Activated CD4-positive, alpha-beta T cell treated with anti-CD3 and anti-CD28 coated beads for 48 hours (primary cell): ENCODE results near the gene COQ10B.
A peak's percentile ranks its signal among the peaks of the same experiment; 100 is the strongest.

Experiments
- DNase-seq: peaks from one replicate; pipeline ENCODE4 v3.0.0-alpha.2; 2020

COQ10B gene

DNA sequence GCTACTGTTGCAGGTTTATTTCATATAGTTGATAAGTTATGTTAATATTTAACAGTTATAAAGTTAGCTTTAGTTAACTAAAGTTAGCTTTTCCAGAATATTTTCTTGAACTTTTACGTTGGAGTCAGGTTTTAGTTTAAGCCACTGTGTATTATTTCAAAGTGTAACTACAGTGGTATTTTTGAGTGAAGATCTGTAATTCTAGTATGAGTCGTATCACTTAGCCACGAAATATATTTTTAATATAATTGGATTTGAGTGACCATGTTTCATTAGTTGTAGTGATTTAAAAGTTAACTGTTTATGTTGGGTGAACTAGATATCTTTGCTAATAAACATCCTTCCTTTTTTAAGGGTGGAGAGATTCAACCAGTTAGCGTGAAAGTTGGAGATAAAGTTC is 49.3 kb downstream of the COQ10B start:
- no peak for DNase-seq

DNA sequence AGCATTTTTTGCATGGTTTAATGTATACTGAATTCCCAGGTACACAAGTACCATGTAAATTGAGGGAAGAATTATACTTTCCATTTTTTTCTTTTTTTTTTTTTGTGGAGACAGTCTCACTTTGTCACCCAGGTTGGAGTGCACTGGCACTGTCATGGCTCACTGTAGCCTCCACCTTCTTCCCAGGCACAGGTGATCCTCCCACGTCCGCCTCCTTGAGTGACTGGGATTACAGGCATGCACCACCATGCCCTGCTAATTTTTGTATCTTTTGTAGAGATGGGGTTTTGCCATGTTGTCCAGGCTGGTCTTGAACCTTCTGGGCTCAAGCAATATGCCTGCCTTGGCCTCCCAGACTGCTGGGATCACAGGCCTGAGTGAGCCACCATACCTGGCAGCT is 50.6 kb downstream of the COQ10B start:
- DNase-seq: no peak

DNA sequence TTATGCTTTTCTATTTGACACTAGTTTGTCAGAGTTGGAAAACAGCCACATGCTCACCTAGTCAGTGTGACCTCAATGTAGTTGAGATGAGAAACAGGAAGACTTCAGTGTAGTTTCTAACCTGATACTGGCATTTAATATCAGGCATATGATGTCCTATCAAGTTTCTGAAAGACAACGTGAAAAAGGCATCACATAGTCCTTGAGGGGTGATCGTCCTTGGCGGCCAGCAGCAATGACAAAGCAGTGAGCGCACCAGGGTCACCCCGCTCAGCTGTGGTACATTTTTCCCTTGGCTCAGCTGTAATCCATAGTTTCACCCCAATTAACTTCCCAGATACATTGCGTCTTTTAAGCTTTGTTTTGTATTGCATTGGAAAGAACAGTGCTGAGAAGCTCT is 51.2 kb downstream of the COQ10B start:
- no peak for DNase-seq

DNA sequence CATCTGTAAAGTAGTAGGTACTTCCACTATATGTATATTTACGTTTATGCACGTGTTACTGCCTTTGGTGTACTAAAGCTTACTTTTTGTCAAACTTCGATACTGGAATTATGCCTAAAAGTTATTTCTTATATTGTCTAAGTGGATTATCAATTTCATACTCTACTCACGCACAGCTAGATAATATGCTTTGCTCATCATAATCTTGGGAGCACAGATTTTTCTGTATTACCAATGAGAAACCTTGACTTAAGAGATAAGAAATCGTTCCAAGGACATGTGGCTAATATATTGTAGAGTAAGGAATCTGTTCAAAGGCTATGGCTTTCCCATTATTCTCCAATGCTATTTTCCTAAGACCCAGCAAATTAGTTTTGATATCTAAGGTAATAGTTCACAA is 53.3 kb downstream of the COQ10B start:
- no peak for DNase-seq

DNA sequence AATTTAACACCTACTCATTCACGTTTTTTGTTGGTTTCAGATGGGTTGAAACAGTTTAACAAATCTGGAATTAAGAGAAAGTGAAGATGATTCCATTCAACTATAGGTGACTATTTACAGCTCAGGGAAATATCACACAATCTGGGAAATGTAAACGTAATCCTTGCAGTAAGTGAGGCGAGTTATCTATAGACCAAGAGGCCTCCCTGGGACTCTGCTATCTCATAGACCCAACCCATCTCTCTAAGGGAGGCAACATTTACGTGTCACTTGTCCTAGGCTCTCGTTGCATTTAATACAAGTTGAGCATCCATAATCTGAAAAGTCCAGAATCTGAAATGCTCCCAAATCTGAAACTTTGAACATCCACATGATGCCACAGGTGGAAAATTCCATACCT is 60.6 kb downstream of the COQ10B start:
- DNase-seq: no peak

DNA sequence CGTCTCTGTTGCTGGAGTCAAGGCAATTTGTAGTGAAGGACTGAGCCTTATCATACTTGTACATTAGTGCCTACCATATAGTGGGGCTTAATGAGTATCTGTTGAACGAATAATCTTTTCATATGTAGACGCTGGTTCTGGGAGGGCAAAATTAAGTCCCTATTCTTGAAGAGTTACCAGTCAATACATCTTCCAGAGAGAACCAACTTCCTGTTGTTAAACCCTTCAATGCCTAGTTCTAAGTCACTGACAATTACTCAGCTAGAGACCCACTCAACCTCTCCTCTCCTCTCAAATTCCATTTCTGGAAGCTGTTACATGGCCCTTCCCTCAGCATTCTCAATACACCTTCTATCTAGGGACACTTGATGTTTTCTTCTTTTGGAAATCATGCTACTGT is 61.4 kb downstream of the COQ10B start:
- no peak for DNase-seq

DNA sequence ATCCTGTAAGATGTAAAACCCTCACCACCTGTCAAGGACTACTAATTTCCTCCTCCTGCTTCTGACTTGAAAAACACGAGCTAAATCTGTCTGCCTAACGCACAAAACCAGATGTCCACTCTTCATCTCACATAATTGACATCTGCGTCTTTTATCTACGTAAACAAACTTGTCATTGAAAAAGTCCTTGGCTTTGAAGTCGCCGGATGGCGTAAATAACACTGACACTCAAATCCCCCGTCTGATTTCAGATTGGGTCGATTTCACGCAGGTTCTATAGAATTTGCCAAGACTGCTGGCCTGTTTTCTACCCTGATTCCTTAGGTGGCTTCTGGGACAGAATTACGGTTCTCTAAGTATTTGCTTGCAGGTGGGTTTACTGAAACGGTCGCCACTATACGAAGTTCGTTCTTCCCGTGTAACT is 62.0 kb downstream of the COQ10B start:
- DNase-seq: no peak

DNA sequence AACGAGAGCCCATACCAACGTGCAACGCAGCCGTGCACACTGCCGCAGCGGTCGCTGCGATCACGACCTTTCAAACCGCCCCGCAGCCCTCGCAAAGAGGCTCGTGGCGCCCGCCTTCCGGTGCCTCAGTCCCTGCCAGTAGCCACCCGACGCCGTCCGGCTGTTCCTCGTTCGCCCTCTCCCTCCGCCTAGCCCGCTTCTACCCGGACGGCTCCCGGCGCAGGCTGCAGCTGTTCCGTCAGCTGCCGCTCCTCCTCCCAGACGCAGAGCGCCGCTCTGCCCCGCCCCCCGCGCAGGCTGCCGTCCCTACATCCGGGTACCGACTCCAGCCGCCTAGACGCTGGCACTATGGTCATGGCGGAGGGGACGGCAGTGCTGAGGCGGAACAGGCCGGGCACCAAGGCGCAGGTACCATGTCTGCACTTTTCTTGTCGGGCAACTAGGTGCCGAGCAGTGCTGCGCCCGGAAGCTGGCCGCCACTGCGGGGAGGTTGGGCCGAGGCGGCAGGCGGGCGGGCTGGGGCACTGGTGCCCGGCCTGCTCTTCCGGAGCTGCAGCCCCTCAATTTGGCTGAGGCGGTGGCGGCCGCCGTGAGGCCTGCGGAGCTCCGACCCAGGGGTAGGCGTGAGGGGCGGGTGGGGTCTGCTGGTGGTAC is 62.5 kb downstream of the COQ10B start, which contains the start of gene MOB4:
MOB4 (plus strand) TSS at position 328 of the 654 bp plus-strand sequence; CDS start at position 349, 21 bp downstream.
- peak; percentile 95 for DNase-seq

DNA sequence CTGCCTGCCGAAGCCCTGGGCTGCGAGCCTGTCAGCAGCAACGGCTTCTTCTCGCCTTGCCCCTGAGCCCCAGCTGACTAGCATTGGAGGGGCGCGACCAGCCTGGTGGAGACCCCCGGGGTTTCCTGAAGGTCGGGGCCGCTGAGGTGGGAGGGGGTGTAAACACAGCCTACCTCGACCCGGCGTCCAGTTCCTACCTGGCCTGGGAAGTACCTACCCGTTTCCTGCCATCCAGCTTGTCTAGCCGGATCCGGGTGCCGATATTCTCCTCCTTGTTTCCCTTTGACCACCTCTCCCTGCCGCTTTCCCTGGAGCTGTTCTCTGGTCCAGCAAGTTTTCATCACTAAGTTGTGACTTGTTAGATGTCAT is 63.0 kb downstream of the COQ10B start:
- DNase-seq: peak; percentile 31

DNA sequence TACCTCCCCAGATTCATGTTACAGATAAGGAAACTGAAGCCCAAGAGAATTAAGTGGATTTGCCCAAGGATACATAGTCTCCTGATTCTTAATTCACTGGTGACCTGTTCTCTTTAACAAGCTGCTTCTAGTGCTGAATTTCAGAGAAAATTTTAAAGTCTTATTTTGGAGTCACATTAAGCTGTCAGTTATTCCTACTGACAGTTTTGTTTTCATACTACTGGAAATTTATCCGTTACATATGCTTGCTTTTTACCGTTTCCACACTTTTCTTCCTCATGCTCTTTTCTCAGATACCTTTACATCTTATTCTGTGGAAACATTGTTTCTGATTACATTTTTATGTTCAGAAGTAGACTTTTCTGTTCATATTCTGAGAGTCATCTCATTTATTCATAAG is 63.8 kb downstream of the COQ10B start:
- DNase-seq: no peak
